Measurements from ENCODE around the gene NLE1.
"Not testable (repeated sequence)": the region's sequence is repeated elsewhere in the genome, so short reads cannot be mapped to it uniquely, and the experiment has no call there.

Gene NLE1

GRCh38 chr17:35119370-35120165 is 22.5 kb downstream of the NLE1 start, which contains the start of gene RAD51D:
Gene RAD51D (minus strand): TSS chr17:35119860. CDS start chr17:35119613, 247 bp downstream.
- peak within 1 kb of the TSS; percentile 91 for H3K4me3 Mint-ChIP-seq
- H3K27me3 Mint-ChIP-seq: no peaks in the 10 kb centered on the region
- peak within 1 kb of the TSS; percentile 86 for H3K27ac Mint-ChIP-seq
- H3K36me3 Mint-ChIP-seq: peaks cover 3% of the 10 kb centered on the region
- H3K9me3 Mint-ChIP-seq: no peaks in the 10 kb centered on the region
- peaks cover 31% of the 10 kb centered on the region for H3K4me1 Mint-ChIP-seq

DNA sequence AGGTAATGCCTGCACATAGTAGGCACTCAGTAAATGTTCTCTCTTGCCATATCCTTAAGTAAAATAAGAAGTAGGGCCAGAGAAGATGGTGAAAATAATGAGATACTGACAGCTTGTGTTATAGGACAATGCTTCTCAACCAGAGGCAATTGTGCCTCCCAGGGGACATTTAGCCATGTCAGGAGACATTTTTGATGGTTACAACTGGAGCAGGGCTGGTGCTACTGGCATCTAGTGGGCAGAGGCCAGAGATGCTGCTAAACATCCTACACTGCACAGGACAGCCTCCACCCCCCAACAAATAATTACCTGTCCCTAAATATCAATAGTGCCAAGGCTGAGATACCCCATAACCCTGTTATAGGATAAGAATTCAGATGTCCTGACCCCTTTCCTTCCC is 24.1 kb downstream of the NLE1 start:
- H3K4me3 Mint-ChIP-seq: peak overlapping the region; percentile 91
- H3K9me3 Mint-ChIP-seq: no peaks in the 10 kb centered on the region
- H3K36me3 Mint-ChIP-seq: peaks cover 3% of the 10 kb centered on the region
- H3K4me1 Mint-ChIP-seq: peaks cover 32% of the 10 kb centered on the region
- peak overlapping the region; percentile 57 for H3K27ac Mint-ChIP-seq
- no peaks in the 10 kb centered on the region for H3K27me3 Mint-ChIP-seq

GRCh38 chr17:35116845-35117244 is 25.3 kb downstream of the NLE1 start:
- Mint-ChIP-seq H3K27ac (no peak overlapping the region), H3K36me3 (peaks cover 3% of the 10 kb centered on the region), H3K27me3 (no peaks in the 10 kb centered on the region), H3K9me3 (no peaks in the 10 kb centered on the region), H3K4me1 (peaks cover 34% of the 10 kb centered on the region), H3K4me3 (no peak overlapping the region)

GRCh38 chr17:35110791-35111190 is 31.3 kb downstream of the NLE1 start:
- H3K27me3 Mint-ChIP-seq, H3K27ac Mint-ChIP-seq, H3K4me1 Mint-ChIP-seq, H3K4me3 Mint-ChIP-seq, H3K9me3 Mint-ChIP-seq: not testable (repeated sequence)
- peaks cover 12% of the 10 kb centered on the region for H3K36me3 Mint-ChIP-seq

DNA sequence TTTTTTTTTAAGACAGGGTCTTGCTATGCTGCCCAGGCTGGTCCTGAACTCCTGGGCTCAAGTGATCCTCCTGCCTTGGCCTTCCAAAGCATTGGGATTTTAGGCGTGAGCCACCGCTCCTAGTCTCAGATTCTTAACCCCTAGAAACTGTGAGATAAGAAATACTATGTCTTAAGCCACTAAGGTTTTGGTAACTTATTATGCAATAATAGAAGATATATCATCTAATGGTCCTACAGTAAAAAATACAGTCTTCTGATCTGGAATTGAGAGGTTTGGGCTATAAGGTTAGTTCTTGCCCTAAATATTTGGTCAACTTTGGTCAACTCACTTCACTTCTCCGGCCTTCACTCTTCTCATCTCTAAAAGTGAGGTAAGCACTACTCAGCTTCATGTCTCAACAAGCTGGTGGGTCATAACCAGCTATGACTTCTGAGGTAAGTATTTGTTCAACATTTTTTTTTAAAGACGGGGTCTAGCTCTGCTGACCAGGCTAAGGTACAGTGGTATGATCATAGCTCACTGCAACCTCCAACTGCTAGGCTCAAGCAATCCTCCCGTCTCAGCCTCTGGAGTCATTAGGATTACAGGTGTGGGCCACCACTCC is 37.2 kb downstream of the NLE1 start:
- Mint-ChIP-seq H3K4me1 (no peaks in the 10 kb centered on the region), H3K4me3 (no peak overlapping the region), H3K27me3 (no peaks in the 10 kb centered on the region), H3K36me3 (peaks cover 20% of the 10 kb centered on the region), H3K9me3 (no peaks in the 10 kb centered on the region), H3K27ac (peak overlapping the region; percentile 31)

- Mint-ChIP-seq H3K4me3 (no peak overlapping the region), H3K4me1 (no peaks in the 10 kb centered on the region), H3K36me3 (peaks cover 21% of the 10 kb centered on the region), H3K9me3 (no peaks in the 10 kb centered on the region), H3K27ac (no peak overlapping the region), H3K27me3 (no peaks in the 10 kb centered on the region)
Observed at GRCh38 chr17:35103271-35103670, 38.8 kb downstream of the NLE1 start.

DNA sequence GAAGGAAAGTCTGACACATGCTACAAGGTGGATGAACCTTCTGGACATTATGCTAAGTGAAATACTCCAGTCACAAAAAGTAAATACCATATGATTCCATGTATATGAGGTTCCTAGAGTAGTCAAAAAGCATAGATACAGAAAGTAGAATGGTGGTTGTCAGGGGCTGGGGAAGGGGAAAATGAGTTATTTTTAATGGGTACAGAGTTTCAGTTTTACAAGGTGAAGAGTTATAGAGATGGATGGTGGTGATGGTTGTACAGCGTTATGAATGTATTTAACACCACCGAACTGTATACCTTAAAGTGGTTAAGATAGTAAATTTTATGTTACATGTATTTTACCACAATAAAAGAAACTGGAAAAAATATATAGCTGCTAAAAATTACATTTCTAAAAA is 40.4 kb downstream of the NLE1 start:
- no peak overlapping the region for H3K27ac Mint-ChIP-seq
- H3K36me3 Mint-ChIP-seq: peaks cover 19% of the 10 kb centered on the region
- no peaks in the 10 kb centered on the region for H3K4me1 Mint-ChIP-seq
- H3K4me3 Mint-ChIP-seq: no peak overlapping the region
- no peaks in the 10 kb centered on the region for H3K27me3 Mint-ChIP-seq
- no peaks in the 10 kb centered on the region for H3K9me3 Mint-ChIP-seq

- H3K4me3 Mint-ChIP-seq: no peak overlapping the region
- H3K9me3 Mint-ChIP-seq: no peaks in the 10 kb centered on the region
Observed at GRCh38 chr17:35101036-35101435, 41.1 kb downstream of the NLE1 start.

GRCh38 chr17:35099908-35100307 is 42.2 kb downstream of the NLE1 start:
- no peaks in the 10 kb centered on the region for H3K4me1 Mint-ChIP-seq
- H3K9me3 Mint-ChIP-seq: no peaks in the 10 kb centered on the region
- H3K36me3 Mint-ChIP-seq: peaks cover 10% of the 10 kb centered on the region
- H3K4me3 Mint-ChIP-seq: no peak overlapping the region
- H3K27me3 Mint-ChIP-seq: no peaks in the 10 kb centered on the region
- no peak overlapping the region for H3K27ac Mint-ChIP-seq

More at GRCh38 chr17:35101036-35101435, 41.1 kb downstream of the NLE1 start:
- no peaks in the 10 kb centered on the region for H3K4me1 Mint-ChIP-seq
- no peak overlapping the region for H3K27ac Mint-ChIP-seq
- no peaks in the 10 kb centered on the region for H3K27me3 Mint-ChIP-seq
- peaks cover 17% of the 10 kb centered on the region for H3K36me3 Mint-ChIP-seq

DNA sequence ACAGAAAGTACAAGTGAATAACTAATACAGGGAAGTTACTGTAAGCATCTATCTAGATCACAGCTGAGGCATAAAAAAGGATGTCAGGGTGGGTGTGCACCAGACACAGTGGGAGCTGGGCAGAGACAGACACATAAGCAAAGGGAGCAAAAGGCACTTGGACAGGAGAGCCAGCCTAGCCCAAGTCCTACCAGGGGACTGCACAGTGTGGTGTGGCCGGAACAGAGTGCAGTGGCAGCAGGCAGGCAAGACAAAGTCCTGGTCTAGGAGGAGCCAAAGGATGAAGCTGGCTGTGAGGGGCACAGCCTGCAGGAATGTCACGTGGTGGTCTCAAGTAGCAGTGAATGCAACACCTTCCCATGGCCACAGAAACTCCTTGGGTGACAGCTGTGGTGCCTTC is 44.3 kb downstream of the NLE1 start:
- Mint-ChIP-seq H3K9me3 (no peaks in the 10 kb centered on the region), H3K27me3 (no peaks in the 10 kb centered on the region), H3K4me1 (no peaks in the 10 kb centered on the region), H3K27ac (no peak overlapping the region), H3K4me3 (no peak overlapping the region), H3K36me3 (peaks cover 10% of the 10 kb centered on the region)

DNA sequence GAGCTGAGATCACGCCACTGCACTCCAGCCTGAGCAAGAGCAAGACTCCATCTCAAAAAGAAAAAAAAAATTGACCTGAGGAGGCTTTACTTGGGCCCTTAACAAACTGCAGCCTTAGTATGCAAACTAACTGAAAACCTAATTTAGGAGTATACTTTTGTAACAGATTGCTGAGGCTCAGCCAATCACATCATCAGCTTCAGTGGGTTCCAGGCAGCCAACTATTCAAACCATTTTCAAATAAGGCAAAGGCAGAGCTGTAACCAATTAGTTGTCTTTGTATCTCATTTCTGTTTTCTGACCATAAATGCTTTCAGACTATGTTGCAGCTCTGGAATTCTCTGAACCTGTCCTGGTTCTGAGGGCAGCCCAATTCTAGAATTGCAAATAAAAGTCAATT is 46.4 kb downstream of the NLE1 start:
- peaks cover 5% of the 10 kb centered on the region for H3K4me1 Mint-ChIP-seq
- H3K27ac Mint-ChIP-seq: no peak overlapping the region
- H3K27me3 Mint-ChIP-seq: no peaks in the 10 kb centered on the region
- peaks cover 8% of the 10 kb centered on the region for H3K36me3 Mint-ChIP-seq
- no peaks in the 10 kb centered on the region for H3K9me3 Mint-ChIP-seq
- H3K4me3 Mint-ChIP-seq: no peak overlapping the region

DNA sequence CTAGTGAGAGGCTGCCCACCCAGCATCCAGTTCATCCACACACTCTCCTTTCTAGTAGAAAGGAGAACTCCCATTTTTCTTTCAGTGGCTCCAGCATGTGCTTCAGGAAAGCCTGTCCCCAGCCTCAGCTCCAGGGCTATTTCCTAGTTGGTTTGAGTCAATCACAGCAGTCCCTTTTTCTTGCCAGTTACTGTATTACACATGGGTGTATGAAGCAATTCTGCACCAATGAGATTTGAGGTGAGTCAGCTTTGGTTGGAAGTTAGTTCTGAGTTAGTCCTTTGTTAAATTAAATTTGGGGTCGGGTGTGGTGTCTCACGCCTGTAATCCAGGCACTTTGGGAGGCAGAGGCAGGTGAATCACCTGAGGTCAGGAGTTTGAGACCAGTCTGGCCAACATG is 47.2 kb downstream of the NLE1 start:
- H3K4me3 Mint-ChIP-seq: no peak overlapping the region
- H3K36me3 Mint-ChIP-seq: peaks cover 5% of the 10 kb centered on the region
- H3K4me1 Mint-ChIP-seq: peaks cover 12% of the 10 kb centered on the region
- H3K27me3 Mint-ChIP-seq: no peaks in the 10 kb centered on the region
- H3K9me3 Mint-ChIP-seq: no peaks in the 10 kb centered on the region
- no peak overlapping the region for H3K27ac Mint-ChIP-seq

DNA sequence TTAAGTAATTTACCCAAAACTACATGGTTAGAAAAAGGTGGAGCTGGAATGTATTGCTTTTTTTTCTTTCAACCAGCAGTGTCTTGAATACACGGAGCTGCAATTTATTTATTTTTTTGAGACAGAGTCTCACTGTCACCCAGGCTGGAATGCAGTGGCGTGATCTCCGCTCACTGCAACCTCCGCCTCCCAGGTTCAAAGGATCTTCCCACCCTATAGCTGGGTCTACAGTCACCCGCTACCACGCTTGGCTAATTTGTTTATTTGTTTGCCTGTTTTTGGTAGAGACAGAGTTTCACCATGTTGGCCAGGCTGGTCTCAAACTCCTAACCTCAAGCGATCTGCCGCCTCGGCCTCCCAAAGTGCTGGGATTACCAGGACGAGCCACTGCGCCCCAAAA is 51.4 kb downstream of the NLE1 start:
- not testable (repeated sequence) for H3K9me3 Mint-ChIP-seq, H3K36me3 Mint-ChIP-seq, H3K27me3 Mint-ChIP-seq
- Mint-ChIP-seq H3K4me1 (peaks cover 46% of the 10 kb centered on the region), H3K4me3 (peak overlapping the region; percentile 88), H3K27ac (peak overlapping the region; percentile 23)

GRCh38 chr17:35089586-35090296 is 52.4 kb downstream of the NLE1 start:
- peak overlapping the region; percentile 88 for H3K4me3 Mint-ChIP-seq
- peaks cover 56% of the 10 kb centered on the region for H3K4me1 Mint-ChIP-seq
- H3K27ac Mint-ChIP-seq: peak overlapping the region; percentile 96
- H3K9me3 Mint-ChIP-seq: no peaks in the 10 kb centered on the region
- no peaks in the 10 kb centered on the region for H3K27me3 Mint-ChIP-seq
- no peaks in the 10 kb centered on the region for H3K36me3 Mint-ChIP-seq

GRCh38 chr17:35088881-35089585 is 53.1 kb downstream of the NLE1 start:
- Mint-ChIP-seq H3K4me3 (peak overlapping the region; percentile 93), H3K9me3 (no peaks in the 10 kb centered on the region), H3K27me3 (no peaks in the 10 kb centered on the region), H3K27ac (peak overlapping the region; percentile 96), H3K4me1 (peaks cover 56% of the 10 kb centered on the region), H3K36me3 (no peaks in the 10 kb centered on the region)
